ENCODE results near the gene SLC17A1.

- no peak for TF ChIP-seq CTCF (IDR thresholded peaks at IDR 0.05; ENCODE audit: low read length)
- TF ChIP-seq EZH2 (optimal IDR thresholded peaks at IDR 0.05; ENCODE audit: low read depth, low read length): no peak
These were observed 82.0 kb downstream of the SLC17A1 start for GRCh38 chr6:25749837-25750236.
